H1 (cell line): ENCODE measurements around the gene CTAG2. TPM values are rescaled to one million over a fixed set of nuclear protein-coding genes. Genes with fewer than 3 reads are reported as not detected.

Experiments
- CTCF ChIA-PET: fragments of 300-600 bp; sonication (Branson Sonifier 250); formaldehyde crosslinking; loops from one replicate; lab custom pipeline; 2021; ENCODE audit not compliant: partially characterized antibody; lab: Charles Lee
- POLR2A ChIA-PET: fragments of 300-600 bp; sonication (Branson Sonifier 250); formaldehyde crosslinking; loops from one replicate; lab custom pipeline; 2021; ENCODE audit warnings: inconsistent platforms; ENCODE audit not compliant: partially characterized antibody; lab: Charles Lee
- DNase-seq, 2 experiments: peaks; one replicate each; pipeline versions ENCODE4 v3.0.0 to v3.0.0-alpha.2; 2010 to 2022; ENCODE audit warnings: low spot score in 2 of 2, low read depth in 1 of 2, mixed read lengths in 1 of 2
- FAIRE-seq: peaks from 2 replicates; lab custom pipeline; 2011; peaks lifted over from hg19 to GRCh38; lab: Jason Lieb, UNC
- H2AFZ ChIP-seq: 2 replicates; pipeline ENCODE4 v1.8.1; 2012; ENCODE audit warnings: low read length, inconsistent platforms
- H2AK5ac ChIP-seq: 2 replicates; pipeline ENCODE4 v1.6.1; 2013; ENCODE audit warnings: low read depth, low read length
- H2BK120ac ChIP-seq: replicated peaks from 2 replicates; pipeline ENCODE3; 2013; ENCODE audit warnings: low read depth, low read length, inconsistent platforms
- H2BK12ac ChIP-seq: 2 replicates; pipeline ENCODE4 v1.6.1; 2013; ENCODE audit warnings: low read depth, low read length
- H2BK15ac ChIP-seq: 2 replicates; pipeline ENCODE4 v1.6.1; 2013; ENCODE audit warnings: low read length
- H2BK20ac ChIP-seq: 2 replicates; pipeline ENCODE4 v1.6.1; 2013; ENCODE audit warnings: low read length
- H2BK5ac ChIP-seq: 2 replicates; pipeline ENCODE4 v1.6.1; 2013; ENCODE audit warnings: low read depth, low read length
- H3K14ac ChIP-seq: 2 replicates; pipeline ENCODE4 v1.6.1; 2013; ENCODE audit warnings: inconsistent platforms; ENCODE audit not compliant: insufficient read length
- H3K18ac ChIP-seq: 2 replicates; pipeline ENCODE4 v1.6.1; 2013; ENCODE audit warnings: low read length; ENCODE audit errors: extremely low read depth
- H3K23ac ChIP-seq: 2 replicates; pipeline ENCODE4 v1.6.1; 2013; ENCODE audit warnings: inconsistent platforms; ENCODE audit not compliant: insufficient read length
- H3K23me2 ChIP-seq: 2 replicates; pipeline ENCODE4 v1.6.1; 2013; ENCODE audit warnings: low read depth, low read length
- H3K27ac ChIP-seq: 2 replicates; pipeline ENCODE4 v1.6.1; 2011; ENCODE audit warnings: low read depth, low read length, inconsistent platforms
- H3K27me3 ChIP-seq, 4 experiments: replicated peaks in 1 of 4; 1 replicate in 1 of 4; 2 replicates in 3 of 4; pipeline versions ENCODE4 v1.6.1 to v1.8.1; 2011 to 2013; ENCODE audit warnings: low read length in 3 of 4, mild to moderate bottlenecking in 3 of 4, inconsistent platforms in 2 of 4, mixed read lengths in 2 of 4, moderate library complexity in 1 of 4; ENCODE audit not compliant: control insufficient read depth in 3 of 4, insufficient read depth in 3 of 4; ENCODE audit errors: extremely low read depth in 1 of 4
- H3K36me3 ChIP-seq, 4 experiments: 2 replicates each; pipeline versions ENCODE4 v1.6.1 to v1.8.1; 2011 to 2013; ENCODE audit warnings: mild to moderate bottlenecking in 4 of 4, low read length in 3 of 4, moderate library complexity in 2 of 4, control low read depth in 1 of 4, inconsistent platforms in 1 of 4; ENCODE audit not compliant: insufficient read depth in 4 of 4, control insufficient read depth in 2 of 4
- H3K4ac ChIP-seq: replicated peaks from 2 replicates; pipeline ENCODE3; 2013; ENCODE audit warnings: low read length, low read depth, mixed read lengths, inconsistent platforms; ENCODE audit not compliant: insufficient read length
- H3K4me1 ChIP-seq, 4 experiments: replicated peaks in 1 of 4; 1 replicate in 1 of 4; 2 replicates in 3 of 4; pipeline versions ENCODE4 v1.6.1 to v1.8.1; 2011 to 2013; ENCODE audit warnings: low read length in 3 of 4, inconsistent platforms in 2 of 4, mixed read lengths in 1 of 4; ENCODE audit not compliant: insufficient read depth in 4 of 4, control insufficient read depth in 3 of 4
- H3K4me2 ChIP-seq, 2 experiments: 2 replicates each; pipeline versions ENCODE4 v1.6.1 to v1.8.1; 2011 to 2013; ENCODE audit warnings: low read depth in 2 of 2, low read length in 2 of 2, control low read depth in 1 of 2, inconsistent platforms in 1 of 2, mild to moderate bottlenecking in 1 of 2; ENCODE audit not compliant: insufficient read depth in 1 of 2
- H3K4me3 ChIP-seq, 4 experiments: fragments of 200-600, 300-600 bp in 1 of 4; sonication (generic), shearing (Covaris generic), sonication (Bioruptor Twin) in 1 of 4; 2 replicates each; pipeline versions ENCODE4 v1.5.1 to v1.8.1; 2011 to 2016; ENCODE audit warnings: low read length in 4 of 4, low read depth in 3 of 4, control low read depth in 2 of 4, inconsistent platforms in 2 of 4, mild to moderate bottlenecking in 2 of 4, mixed read lengths in 1 of 4, moderate library complexity in 1 of 4; ENCODE audit not compliant: insufficient read depth in 2 of 4; ENCODE audit errors: extremely low read depth in 1 of 4
- H3K56ac ChIP-seq: replicated peaks from 2 replicates; pipeline ENCODE3; 2013; ENCODE audit warnings: low read depth, mild to moderate bottlenecking, mixed read lengths, low read length, inconsistent platforms; ENCODE audit not compliant: insufficient read length
- H3K79me1 ChIP-seq: 2 replicates; pipeline ENCODE4 v1.6.1; 2013; ENCODE audit warnings: low read depth, low read length, control low read depth
- H3K79me2 ChIP-seq, 2 experiments: 2 replicates each; pipeline versions ENCODE4 v1.6.1 to v1.8.1; 2012 to 2013; ENCODE audit warnings: low read length in 2 of 2, mild to moderate bottlenecking in 2 of 2, inconsistent platforms in 1 of 2; ENCODE audit not compliant: insufficient read depth in 2 of 2, control insufficient read depth in 1 of 2
- H3K9ac ChIP-seq, 4 experiments: replicated peaks in 1 of 4; 1 replicate in 1 of 4; 2 replicates in 3 of 4; pipeline versions ENCODE4 v1.6.1 to v1.8.1; 2011 to 2013; ENCODE audit warnings: low read depth in 3 of 4, low read length in 3 of 4, control low read depth in 2 of 4, mild to moderate bottlenecking in 2 of 4, moderate library complexity in 2 of 4, inconsistent platforms in 1 of 4; ENCODE audit errors: extremely low read depth in 1 of 4
- H3K9me3 ChIP-seq, 2 experiments: 2 replicates each; pipeline versions ENCODE4 v1.6.1 to v1.8.1; 2012 to 2013; ENCODE audit warnings: mild to moderate bottlenecking in 2 of 2, moderate library complexity in 2 of 2, control low read depth in 1 of 2, inconsistent platforms in 1 of 2, low read depth in 1 of 2, low read length in 1 of 2, mixed read lengths in 1 of 2; ENCODE audit not compliant: insufficient read depth in 2 of 2
- H4K20me1 ChIP-seq, 2 experiments: replicated peaks in 1 of 2; 2 replicates each; pipeline versions ENCODE3 to v1.8.1; 2011 to 2013; ENCODE audit warnings: inconsistent platforms in 2 of 2, low read length in 2 of 2, mild to moderate bottlenecking in 1 of 2; ENCODE audit not compliant: insufficient read depth in 2 of 2, control insufficient read depth in 1 of 2
- H4K5ac ChIP-seq: 2 replicates; pipeline ENCODE4 v1.6.1; 2013; ENCODE audit warnings: low read length, low read depth, mixed read lengths, inconsistent platforms; ENCODE audit not compliant: insufficient read length
- H4K8ac ChIP-seq: 2 replicates; pipeline ENCODE4 v1.8.0; 2013; ENCODE audit warnings: mild to moderate bottlenecking, moderate library complexity, low read length, inconsistent platforms; ENCODE audit not compliant: insufficient read depth; ENCODE audit errors: extremely low read depth
- H4K91ac ChIP-seq: replicated peaks from 2 replicates; pipeline ENCODE3; 2013; ENCODE audit warnings: low read length, mixed read lengths, inconsistent platforms; ENCODE audit not compliant: insufficient read length
- ATF2 ChIP-seq: IDR thresholded peaks from 2 replicates; pipeline ENCODE4 v1.6.1; 2012; ENCODE audit warnings: low read length, inconsistent platforms
- ATF3 ChIP-seq: IDR thresholded peaks from 2 replicates; pipeline ENCODE4 v1.6.1; 2011; ENCODE audit warnings: low read depth, mild to moderate bottlenecking, low read length; ENCODE audit not compliant: insufficient read depth
- BCL11A ChIP-seq, 2 experiments: IDR thresholded peaks; one replicate each; pipeline ENCODE4 v1.6.1; 2011; ENCODE audit warnings: low read depth in 2 of 2, low read length in 2 of 2, mild to moderate bottlenecking in 2 of 2
- CBX5 ChIP-seq: fragments of 300-800, 300-1000 bp; sonication (generic); IDR thresholded peaks from 2 replicates; pipeline ENCODE4 v1.7.1; 2016; ENCODE audit warnings: antibody characterized with exemption, low read length, low read depth
- CHD1 ChIP-seq: IDR thresholded peaks from 2 replicates; pipeline ENCODE4 v1.6.1; 2012; ENCODE audit warnings: low read depth, low read length, improper control_type of control experiment
- EGR1 ChIP-seq: IDR thresholded peaks from 2 replicates; pipeline ENCODE4 v1.6.1; 2011; ENCODE audit warnings: low read depth, low read length, borderline replicate concordance
- JUN ChIP-seq: IDR thresholded peaks from 2 replicates; pipeline ENCODE4 v1.6.1; 2011; ENCODE audit warnings: low read depth, mild to moderate bottlenecking, improper control_type of control experiment, low read length
- SRF ChIP-seq: IDR thresholded peaks from 2 replicates; pipeline ENCODE4 v1.6.1; 2011; ENCODE audit warnings: mild to moderate bottlenecking, low read depth, low read length, moderate library complexity
- ZNF274 ChIP-seq: IDR thresholded peaks from 2 replicates; pipeline ENCODE4 v1.7.0; 2012; ENCODE audit warnings: low read length, borderline replicate concordance; ENCODE audit errors: extremely low read depth
- WGBS, 2 experiments: shearing (Covaris generic) in 1 of 2; methylation state at CpG; one replicate each; pipeline versions ENCODE4 v1.1.6 to v1.1.7; 2013 to 2015; ENCODE audit warnings: low lambda C conversion rate in 2 of 2, mixed read lengths in 2 of 2, inconsistent platforms in 1 of 2, low coverage in 1 of 2, missing lambda C conversion rate in 1 of 2; ENCODE audit not compliant: insufficient replicate concordance in 2 of 2, insufficient coverage in 1 of 2, insufficient read length in 1 of 2; ENCODE audit errors: extremely low coverage in 1 of 2, missing lambda C conversion rate in 1 of 2; 5-methylcytosine and 5-hydroxymethylcytosine counted together
- polyA plus RNA-seq, 7 experiments: library from polyadenylated mRNA; depleted of rRNA in 3 of 7; stranded (reverse) in 5 of 7; unstranded in 2 of 7; fragments of >200 nt in 5 of 7; fragments of 200-250 nt in 2 of 7; gene quantifications; 1 replicate in 5 of 7; 2 replicates in 1 of 7; 4 replicates in 1 of 7; pipeline versions ENCODE4 v1.2.1 to v1.2.3, GENCODE V29; 2011 to 2013; ENCODE audit warnings: missing spikeins in 2 of 7, mixed read lengths in 2 of 7
- total RNA-seq: library from RNA; stranded (reverse); fragmentation: NEBNext Ultra II Directional; extraction: Animal tissue kit (Norgen Biotek cat#: 25700); gene quantifications from 2 replicates; pipeline ENCODE4 v1.2.1, GENCODE V29; 2021
- TF ChIP-seq, protein P1 (sequence below), 3 experiments: IDR thresholded peaks; 1 replicate in 2 of 3; 2 replicates in 1 of 3; pipeline versions ENCODE4 v1.5.1 to v1.6.1; 2011; ENCODE audit warnings: low read length in 3 of 3, mild to moderate bottlenecking in 3 of 3, inconsistent platforms in 2 of 3, low read depth in 1 of 3, moderate library complexity in 1 of 3; ENCODE audit not compliant: insufficient read depth in 1 of 3; ENCODE audit errors: control extremely low read depth in 1 of 3

The CTAG2 gene
- total and polyA plus RNA-seq, 2 of the 8 experiments (the other 6 are each of a cell fraction or from before 2014, with no cell fraction given), result not detected

DNA sequence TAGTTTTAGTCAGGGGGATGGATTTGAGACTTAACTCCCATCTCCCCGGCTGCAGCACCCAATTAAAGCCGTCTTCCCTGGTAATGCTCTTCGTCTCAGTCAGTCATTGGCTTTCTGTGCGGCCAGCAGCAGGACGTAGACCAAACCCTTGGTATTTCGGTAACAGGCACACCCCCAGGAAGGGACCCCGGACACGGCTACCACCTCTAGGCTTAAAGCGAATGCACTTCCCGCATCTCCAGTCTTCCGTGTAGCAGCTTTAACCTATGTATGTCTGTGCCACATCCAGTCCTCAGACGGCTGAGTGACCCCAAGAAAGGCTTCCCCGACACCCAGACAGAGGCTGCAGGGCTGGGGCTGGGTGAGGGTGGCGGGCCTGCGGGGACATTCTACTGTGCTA lies 1.5 kb upstream of the CTAG2 start:
- Histone ChIP-seq H2BK5ac (no peak overlapping the region), H3K36me3 (no peaks in the 10 kb centered on the region), H3K79me2 (no peaks in the 10 kb centered on the region), H3K4me2 (no peak overlapping the region), H3K56ac (no peak overlapping the region), H3K23me2 (no peaks in the 10 kb centered on the region), H4K91ac (no peak overlapping the region), H3K79me1 (no peaks in the 10 kb centered on the region), H2BK15ac (no peak overlapping the region), H2AK5ac (no peak overlapping the region), H2BK20ac (no peak overlapping the region), H4K8ac (no peak overlapping the region), H3K9ac (no peak overlapping the region), H3K4ac (no peak overlapping the region), H3K23ac (no peak overlapping the region), H3K4me1 (peaks cover 0 to 3% (median 0%) of the 10 kb centered on the region in 4 experiments; a peak in 1 of 7 replicates), H3K27ac (no peak overlapping the region), H2AFZ (no peak overlapping the region), H3K4me3 (no peak overlapping the region), H3K14ac (no peak overlapping the region), H4K5ac (no peak overlapping the region), H3K9me3 (no peaks in the 10 kb centered on the region), H3K27me3 (no peaks in the 10 kb centered on the region), H2BK120ac (no peak overlapping the region), H3K18ac (no peak overlapping the region), H2BK12ac (no peak overlapping the region), H4K20me1 (no peaks in the 10 kb centered on the region)
- WGBS, 2 experiments, result 100% methylated on average over 1 of the region's 15 CpGs; no CpG with 5 or more reads in 1 of the 2 experiments
- ChIA-PET CTCF (no interaction called here), POLR2A (no interaction called here)
- FAIRE-seq (no peak), DNase-seq (no peak)
- no peak for TF ChIP-seq ZNF274
- no peak for TF ChIP-seq ATF2
- TF ChIP-seq SRF, result no peak
- no peak for TF ChIP-seq BCL11A (IDR thresholded peaks at IDR 0.05; ENCODE audit: low read depth in 2 of 2, low read length in 2 of 2)
- TF ChIP-seq CBX5, result no peak
- TF ChIP-seq, protein P1, sequence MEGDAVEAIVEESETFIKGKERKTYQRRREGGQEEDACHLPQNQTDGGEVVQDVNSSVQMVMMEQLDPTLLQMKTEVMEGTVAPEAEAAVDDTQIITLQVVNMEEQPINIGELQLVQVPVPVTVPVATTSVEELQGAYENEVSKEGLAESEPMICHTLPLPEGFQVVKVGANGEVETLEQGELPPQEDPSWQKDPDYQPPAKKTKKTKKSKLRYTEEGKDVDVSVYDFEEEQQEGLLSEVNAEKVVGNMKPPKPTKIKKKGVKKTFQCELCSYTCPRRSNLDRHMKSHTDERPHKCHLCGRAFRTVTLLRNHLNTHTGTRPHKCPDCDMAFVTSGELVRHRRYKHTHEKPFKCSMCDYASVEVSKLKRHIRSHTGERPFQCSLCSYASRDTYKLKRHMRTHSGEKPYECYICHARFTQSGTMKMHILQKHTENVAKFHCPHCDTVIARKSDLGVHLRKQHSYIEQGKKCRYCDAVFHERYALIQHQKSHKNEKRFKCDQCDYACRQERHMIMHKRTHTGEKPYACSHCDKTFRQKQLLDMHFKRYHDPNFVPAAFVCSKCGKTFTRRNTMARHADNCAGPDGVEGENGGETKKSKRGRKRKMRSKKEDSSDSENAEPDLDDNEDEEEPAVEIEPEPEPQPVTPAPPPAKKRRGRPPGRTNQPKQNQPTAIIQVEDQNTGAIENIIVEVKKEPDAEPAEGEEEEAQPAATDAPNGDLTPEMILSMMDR (IDR thresholded peaks at IDR 0.05; ENCODE audit: control extremely low read depth in 1 of 3, insufficient read depth in 1 of 3, low read depth in 1 of 3, low read length in 3 of 3), result no peak
- no peak for TF ChIP-seq EGR1
- TF ChIP-seq ATF3, result no peak
- TF ChIP-seq JUN, result no peak
- TF ChIP-seq CHD1, result no peak
